Measurements from ENCODE around the gene DUSP22.

Gene DUSP22

GRCh38 chr6:320351-321157 lies 28.3 kb downstream of the DUSP22 start:
- peaks cover 3% of the 10 kb centered on the region for H3K27me3 Mint-ChIP-seq (ENCODE audit: low read depth, poor library complexity)
- TF ChIP-seq, protein P1, sequence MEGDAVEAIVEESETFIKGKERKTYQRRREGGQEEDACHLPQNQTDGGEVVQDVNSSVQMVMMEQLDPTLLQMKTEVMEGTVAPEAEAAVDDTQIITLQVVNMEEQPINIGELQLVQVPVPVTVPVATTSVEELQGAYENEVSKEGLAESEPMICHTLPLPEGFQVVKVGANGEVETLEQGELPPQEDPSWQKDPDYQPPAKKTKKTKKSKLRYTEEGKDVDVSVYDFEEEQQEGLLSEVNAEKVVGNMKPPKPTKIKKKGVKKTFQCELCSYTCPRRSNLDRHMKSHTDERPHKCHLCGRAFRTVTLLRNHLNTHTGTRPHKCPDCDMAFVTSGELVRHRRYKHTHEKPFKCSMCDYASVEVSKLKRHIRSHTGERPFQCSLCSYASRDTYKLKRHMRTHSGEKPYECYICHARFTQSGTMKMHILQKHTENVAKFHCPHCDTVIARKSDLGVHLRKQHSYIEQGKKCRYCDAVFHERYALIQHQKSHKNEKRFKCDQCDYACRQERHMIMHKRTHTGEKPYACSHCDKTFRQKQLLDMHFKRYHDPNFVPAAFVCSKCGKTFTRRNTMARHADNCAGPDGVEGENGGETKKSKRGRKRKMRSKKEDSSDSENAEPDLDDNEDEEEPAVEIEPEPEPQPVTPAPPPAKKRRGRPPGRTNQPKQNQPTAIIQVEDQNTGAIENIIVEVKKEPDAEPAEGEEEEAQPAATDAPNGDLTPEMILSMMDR (IDR thresholded peaks at IDR 0.05) = no peak
- peaks cover 41% of the 10 kb centered on the region for H3K9me3 Mint-ChIP-seq
- H3K27ac Mint-ChIP-seq = no peak overlapping the region
- H3K36me3 Mint-ChIP-seq (ENCODE audit: low read depth) = peaks cover 3% of the 10 kb centered on the region
- H3K4me1 Mint-ChIP-seq = peaks cover 12% of the 10 kb centered on the region
- DNase-seq = no peak
- H3K4me3 Mint-ChIP-seq = no peak overlapping the region

DNA sequence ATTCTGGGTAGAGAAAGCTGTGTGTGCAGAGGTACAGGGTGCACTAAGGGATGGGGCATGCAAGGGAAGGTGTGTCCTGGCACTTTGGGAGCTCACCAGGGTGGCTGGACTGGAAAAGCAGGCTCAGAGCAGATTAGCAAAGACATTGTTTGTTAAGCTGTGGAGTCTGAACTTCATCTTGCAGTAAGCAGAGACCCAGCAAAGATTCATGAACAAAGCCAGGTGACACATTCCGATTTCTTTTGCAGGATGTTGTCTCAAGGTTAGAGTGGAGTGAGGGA lies 28.8 kb downstream of the DUSP22 start:
- H3K4me1 Mint-ChIP-seq = peaks cover 12% of the 10 kb centered on the region
- peaks cover 40% of the 10 kb centered on the region for H3K9me3 Mint-ChIP-seq
- peaks cover 3% of the 10 kb centered on the region for H3K27me3 Mint-ChIP-seq (ENCODE audit: low read depth, poor library complexity)
- H3K36me3 Mint-ChIP-seq (ENCODE audit: low read depth) = no peaks in the 10 kb centered on the region
- H3K4me3 Mint-ChIP-seq = no peak overlapping the region
- DNase-seq = no peak
- TF ChIP-seq, protein P1 (IDR thresholded peaks at IDR 0.05) = no peak
- no peak overlapping the region for H3K27ac Mint-ChIP-seq

GRCh38 chr6:321536-322258 lies 29.4 kb downstream of the DUSP22 start:
- TF ChIP-seq, protein P1 (IDR thresholded peaks at IDR 0.05) = no peak
- Mint-ChIP-seq H3K9me3 (peaks cover 40% of the 10 kb centered on the region), H3K4me1 (peaks cover 12% of the 10 kb centered on the region), H3K27ac (no peak overlapping the region), H3K4me3 (no peak overlapping the region), H3K27me3 (ENCODE audit: low read depth, poor library complexity) (peaks cover 3% of the 10 kb centered on the region), H3K36me3 (ENCODE audit: low read depth) (no peaks in the 10 kb centered on the region)
- no peak for DNase-seq

- H3K4me3 Mint-ChIP-seq = no peak overlapping the region
- H3K27me3 Mint-ChIP-seq (ENCODE audit: low read depth, poor library complexity) = no peaks in the 10 kb centered on the region
- no peaks in the 10 kb centered on the region for H3K36me3 Mint-ChIP-seq (ENCODE audit: low read depth)
- peaks cover 9% of the 10 kb centered on the region for H3K4me1 Mint-ChIP-seq
- TF ChIP-seq, protein P1 (IDR thresholded peaks at IDR 0.05) = no peak
- no peak overlapping the region for H3K27ac Mint-ChIP-seq
- DNase-seq = no peak
- peaks cover 36% of the 10 kb centered on the region for H3K9me3 Mint-ChIP-seq
Measured at GRCh38 chr6:322259-322930, 30.1 kb downstream of the DUSP22 start.

GRCh38 chr6:322940-323729 lies 30.8 kb downstream of the DUSP22 start:
- Mint-ChIP-seq H3K4me1 (peaks cover 7% of the 10 kb centered on the region), H3K27me3 (ENCODE audit: low read depth, poor library complexity) (no peaks in the 10 kb centered on the region), H3K36me3 (ENCODE audit: low read depth) (no peaks in the 10 kb centered on the region)

More at GRCh38 chr6:322940-323729, 30.8 kb downstream of the DUSP22 start:
- peaks cover 29% of the 10 kb centered on the region for H3K9me3 Mint-ChIP-seq
- no peak overlapping the region for H3K27ac Mint-ChIP-seq
- DNase-seq = no peak
- no peak overlapping the region for H3K4me3 Mint-ChIP-seq
- TF ChIP-seq, protein P1 (IDR thresholded peaks at IDR 0.05) = no peak

Measured in nephron progenitor cell (in vitro differentiated cells).